Measurements from ENCODE around the gene ABCC1.

DNA sequence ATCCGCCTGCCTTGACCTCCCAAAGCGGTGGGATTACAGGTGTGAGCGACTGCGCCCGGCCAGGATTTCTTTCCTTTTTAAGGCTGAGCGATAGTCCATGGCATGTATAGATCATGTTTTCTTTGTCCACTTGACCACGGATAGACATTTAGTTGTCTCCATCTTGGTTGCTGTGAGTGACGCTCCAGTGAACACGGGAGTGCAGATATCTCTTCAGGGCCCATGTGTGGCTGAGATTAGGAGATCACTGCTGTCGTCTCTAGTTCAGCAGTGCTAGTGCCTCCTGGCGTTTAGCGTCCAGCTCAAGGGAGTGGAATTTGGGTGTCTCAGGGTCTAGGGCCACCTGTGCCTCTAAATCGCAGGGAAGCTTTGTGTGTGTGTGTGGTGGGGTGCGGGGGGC is 41.5 kb downstream of the ABCC1 start:
- no peak for TF ChIP-seq CTCF (conservative IDR thresholded peaks at IDR 0.05)
- no peak for TF ChIP-seq ZFX (IDR thresholded peaks at IDR 0.05)
